Thyroid gland (tissue), 4 donors: ENCODE data around the gene ANP32A.

Experiments
- CTCF ChIP-seq, 6 experiments: fragments of 200-600 bp in 3 of 6; fragments of 450-650 bp in 3 of 6; sonication (generic) in 3 of 6; IDR thresholded peaks; one replicate each; pipeline ENCODE4 v1.5.1; 2016 to 2019; ENCODE audit warnings: antibody characterized with exemption in 6 of 6, mild to moderate bottlenecking in 2 of 6, inconsistent platforms in 1 of 6, moderate library complexity in 1 of 6
- POLR2A ChIP-seq, 2 donors: fragments of 450-650 bp; IDR thresholded peaks; one replicate each; pipeline ENCODE4 v1.6.1; 2017; ENCODE audit warnings: antibody characterized with exemption in 2 of 2, mild to moderate bottlenecking in 2 of 2, moderate library complexity in 1 of 2

GRCh38 chr15:68783226-68784058, 37.3 kb downstream of the ANP32A start:
- no peak for TF ChIP-seq POLR2A (IDR thresholded peaks at IDR 0.05)
- TF ChIP-seq CTCF (IDR thresholded peaks at IDR 0.05) = peak in 5 of 6 experiments; percentile 17 to 42 (median 29)
